HG03280 (cell line): ENCODE data around the gene GCN1.
A peak's percentile ranks its signal among the peaks of the same experiment; 100 is the strongest.
"Not testable (repeated sequence)": the region's sequence is repeated elsewhere in the genome, so short reads cannot be mapped to it uniquely, and the experiment has no call there.

ENCODE experiments used
- ATAC-seq: cut with Tn5 transposase; IDR thresholded peaks from one replicate; pipeline ENCODE4 v1.9.1; 2021; ENCODE audit warnings: mild to moderate bottlenecking, moderate library complexity; ENCODE audit not compliant: unreplicated experiment

GCN1 gene

DNA sequence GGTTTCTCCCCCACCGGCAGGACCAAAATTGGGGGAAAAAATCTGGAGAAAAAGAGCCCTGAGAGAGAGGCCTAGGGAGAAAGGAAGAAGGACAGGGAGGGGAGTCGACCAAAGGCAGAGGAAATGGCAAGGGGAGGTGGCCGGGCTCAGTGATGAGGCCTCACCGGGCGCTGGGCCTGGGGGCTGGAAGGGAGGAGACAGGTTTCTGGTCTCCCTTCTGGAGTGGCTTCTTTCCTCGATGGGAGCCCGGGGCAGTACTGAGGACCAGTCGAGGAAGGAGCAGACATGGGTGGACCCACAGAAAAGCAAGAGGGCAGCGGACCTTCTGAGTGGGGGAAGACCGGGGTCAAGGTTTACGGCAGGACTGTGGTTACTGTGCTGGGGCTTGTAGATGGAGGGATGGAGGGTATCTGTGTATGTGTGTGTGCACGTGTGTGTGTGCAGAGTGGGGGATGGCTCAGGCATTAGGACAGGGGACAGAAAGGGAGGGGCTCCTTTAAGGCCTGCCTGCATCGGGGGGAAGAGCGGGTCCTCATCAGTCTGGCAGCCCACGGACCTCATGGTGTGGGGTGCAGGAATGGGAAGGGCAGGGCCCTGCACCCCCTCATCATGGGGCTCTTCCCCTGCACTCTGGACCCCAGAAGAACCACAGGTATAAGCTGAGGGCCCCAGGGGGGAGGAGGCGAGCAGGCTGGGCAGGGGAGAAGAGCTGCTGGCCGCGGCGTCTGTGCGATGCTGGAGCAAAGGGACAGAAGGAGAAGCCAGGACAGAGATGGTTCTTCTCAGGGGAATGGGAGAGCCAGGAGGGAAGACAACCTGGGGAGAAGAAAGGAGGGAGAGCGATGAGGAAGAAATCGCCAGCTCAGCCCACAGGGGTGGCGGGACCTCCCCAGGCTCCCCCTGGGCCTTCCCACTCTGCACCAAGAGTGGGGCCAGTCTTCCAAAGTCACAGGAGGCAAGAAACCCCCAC is 21.5 kb upstream of the GCN1 start:
- no peak for ATAC-seq

DNA sequence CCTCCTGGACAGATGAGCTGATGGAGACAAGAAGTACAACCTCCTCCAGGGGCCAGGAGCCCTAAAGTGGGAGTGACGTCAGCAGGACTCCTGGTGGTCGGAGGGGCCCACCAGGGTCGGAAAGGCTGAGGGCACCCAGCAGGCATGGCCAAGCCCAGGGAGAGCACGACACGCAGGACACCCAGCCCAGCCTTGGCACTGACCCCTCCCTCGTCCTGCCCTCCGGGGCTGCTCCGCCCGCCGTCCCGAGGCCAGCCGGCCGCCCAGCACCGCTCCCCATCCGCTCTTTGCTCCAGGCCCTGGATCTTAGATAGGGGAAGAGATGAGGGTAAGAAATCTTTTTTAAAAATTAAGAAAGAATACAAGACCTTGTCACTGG is 20.8 kb upstream of the GCN1 start:
- ATAC-seq = no peak

DNA sequence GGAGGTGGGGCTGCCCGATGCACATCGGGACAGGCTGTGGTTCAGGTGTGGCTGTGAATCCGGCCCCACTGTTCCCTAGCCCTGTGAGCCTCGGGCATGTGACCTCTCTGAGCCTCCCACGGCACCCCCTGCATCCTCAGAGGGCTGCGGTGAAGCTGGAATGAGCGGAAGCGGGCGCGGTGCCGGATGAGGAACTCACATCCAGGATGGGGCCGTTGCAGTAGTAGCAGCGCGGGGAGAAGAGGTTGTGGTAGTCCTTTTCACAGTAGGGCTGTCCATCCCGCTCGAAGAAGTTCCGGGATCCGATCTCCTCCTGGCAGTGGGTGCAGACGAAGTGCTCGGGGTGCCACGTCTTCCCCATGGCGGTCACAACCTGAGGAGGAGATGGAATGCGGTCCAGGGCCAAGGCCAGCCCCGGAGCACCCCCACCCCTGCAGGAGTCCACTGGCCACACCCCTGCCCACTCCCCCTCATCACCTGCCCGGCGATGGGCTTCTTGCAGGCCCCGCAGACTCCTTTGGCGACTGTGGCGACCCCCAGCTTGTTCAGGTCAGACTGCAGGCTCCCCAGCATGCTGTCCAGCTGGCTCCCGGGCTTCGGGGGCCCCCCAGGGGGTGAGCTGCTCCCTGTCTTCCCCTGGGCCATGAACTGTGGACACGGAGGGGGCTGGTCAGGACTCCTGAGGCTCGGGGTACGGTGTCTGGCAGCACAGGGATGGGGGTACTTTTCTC is 20.3 kb upstream of the GCN1 start:
- no peak for ATAC-seq

DNA sequence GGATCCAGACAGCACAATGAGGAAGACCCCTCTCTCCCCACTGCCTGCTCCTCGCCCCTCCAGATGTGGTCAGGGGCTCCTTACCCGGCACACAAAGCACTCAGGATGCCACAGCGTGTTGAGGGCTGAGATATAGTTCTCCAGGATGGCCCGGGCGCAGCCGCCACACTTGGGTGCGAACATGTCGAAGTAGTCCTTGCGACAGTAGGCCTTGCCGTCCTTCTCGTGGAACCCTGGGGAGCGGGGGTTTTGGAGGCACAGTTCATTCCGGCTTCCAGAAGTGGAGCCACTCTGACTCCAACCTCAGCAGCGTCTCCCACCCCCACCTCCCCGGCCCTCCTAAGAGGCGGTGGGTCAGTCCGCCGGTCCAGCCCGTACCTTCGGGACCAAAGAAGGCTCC is 19.2 kb upstream of the GCN1 start:
- ATAC-seq = no peak

DNA sequence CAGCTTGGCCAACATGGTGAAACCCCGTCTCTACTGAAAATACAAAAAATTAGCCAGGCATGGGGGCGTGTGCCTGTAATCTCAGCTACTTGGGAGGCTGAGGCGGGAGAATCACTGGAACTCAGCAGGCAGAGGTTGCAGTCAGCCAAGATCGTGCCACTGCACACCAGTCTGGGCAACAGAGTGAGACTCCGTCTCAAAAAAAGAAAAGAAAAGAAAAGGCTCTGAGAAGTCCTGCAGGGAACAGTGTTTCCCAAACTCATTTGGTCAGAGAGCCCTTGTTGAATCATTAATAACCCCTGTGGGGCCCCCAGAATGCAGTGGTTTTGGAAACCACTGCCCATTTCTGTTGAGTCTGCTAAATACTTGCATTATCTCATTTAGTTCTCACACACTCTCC is 18.7 kb upstream of the GCN1 start:
- ATAC-seq = not testable (repeated sequence)

DNA sequence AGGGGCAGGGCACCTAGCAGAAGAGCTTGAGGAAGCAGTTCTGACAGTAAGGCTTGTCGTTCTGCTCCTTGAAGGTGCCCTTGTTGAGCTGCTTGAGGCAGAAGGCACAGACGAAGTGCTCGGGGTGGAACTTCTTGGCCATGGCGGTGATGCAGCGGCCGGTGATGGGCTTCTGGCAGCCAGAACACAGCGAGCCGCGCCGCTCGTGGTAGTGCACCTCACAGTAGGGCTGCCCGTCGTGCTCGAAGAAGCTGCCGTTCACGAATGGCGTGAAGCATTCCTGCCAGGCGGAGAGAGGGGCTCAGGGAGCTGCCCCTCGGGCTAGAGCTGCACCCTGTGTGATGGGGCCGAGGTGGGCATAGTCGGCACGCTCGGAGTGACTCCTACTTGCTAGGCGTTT is 17.8 kb upstream of the GCN1 start:
- ATAC-seq = no peak

DNA sequence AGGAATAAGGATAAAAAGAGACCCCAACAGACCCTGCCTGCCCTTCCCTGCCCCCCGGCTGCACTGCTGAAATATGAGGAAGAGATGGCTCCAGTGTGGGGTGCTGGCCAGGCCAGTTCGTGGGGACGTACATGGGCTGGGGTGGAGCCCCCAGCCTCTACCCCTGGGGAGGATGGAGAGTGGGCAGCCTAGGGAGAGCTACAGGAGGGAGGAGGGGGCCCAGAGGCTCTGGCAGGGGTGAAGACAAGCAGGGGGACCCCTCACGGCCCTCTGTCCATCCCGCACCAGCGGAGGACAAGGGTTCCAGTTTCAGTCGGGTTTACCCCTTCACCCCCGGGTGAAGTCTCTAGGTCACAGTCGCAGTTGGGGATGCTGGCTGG is 17.4 kb upstream of the GCN1 start:
- ATAC-seq = no peak

DNA sequence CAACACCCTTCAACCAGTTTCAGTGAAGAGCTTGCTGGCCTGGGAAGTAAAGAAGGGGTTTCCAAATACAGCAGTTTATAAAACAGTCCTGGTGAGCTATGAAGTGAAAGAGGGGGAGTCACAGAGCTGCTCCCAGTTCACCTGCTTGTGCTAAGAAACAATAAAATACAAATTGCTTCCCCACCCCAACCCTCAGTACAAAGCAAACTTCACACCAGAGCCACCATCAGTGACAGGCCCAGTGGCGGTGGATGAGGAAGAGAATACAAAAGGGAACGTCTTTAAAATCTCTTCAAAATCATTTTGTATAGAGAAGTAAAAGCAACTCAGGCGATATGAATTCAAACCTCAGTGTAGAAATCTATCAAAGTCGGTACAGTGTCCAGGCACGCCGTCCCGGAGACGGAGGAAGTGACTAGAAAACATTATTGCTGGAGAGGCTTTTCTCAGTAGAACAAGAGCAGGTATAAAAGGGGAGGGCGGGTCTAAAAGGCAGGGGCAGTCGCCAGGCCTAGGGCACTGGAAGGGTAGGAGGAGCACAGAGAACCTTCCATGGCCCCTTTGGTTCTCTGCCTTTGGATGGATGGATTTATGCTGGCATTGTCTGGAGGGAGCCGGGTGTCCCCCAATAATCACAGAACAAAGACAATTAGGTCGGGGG is 16.9 kb upstream of the GCN1 start:
- no peak for ATAC-seq

DNA sequence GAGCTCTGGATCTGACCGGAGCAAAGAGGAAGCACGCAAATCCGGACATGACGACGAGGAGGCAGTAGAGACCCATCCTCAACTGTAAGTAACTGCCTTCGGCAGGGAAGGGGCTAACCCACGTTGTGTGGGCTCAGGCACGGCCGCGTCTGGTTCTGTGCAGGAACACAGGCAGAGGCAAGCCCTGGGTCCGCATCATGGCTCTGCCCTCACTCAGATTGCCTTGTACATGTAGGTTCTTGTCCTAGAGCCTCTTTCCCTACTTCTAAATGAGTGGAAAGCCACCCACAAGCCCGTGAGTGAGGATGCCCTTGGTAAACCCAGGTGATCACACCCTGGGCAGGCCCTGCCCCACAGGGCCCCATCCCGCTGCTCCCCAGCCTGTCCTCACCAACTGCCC is 15.3 kb upstream of the GCN1 start:
- no peak for ATAC-seq

DNA sequence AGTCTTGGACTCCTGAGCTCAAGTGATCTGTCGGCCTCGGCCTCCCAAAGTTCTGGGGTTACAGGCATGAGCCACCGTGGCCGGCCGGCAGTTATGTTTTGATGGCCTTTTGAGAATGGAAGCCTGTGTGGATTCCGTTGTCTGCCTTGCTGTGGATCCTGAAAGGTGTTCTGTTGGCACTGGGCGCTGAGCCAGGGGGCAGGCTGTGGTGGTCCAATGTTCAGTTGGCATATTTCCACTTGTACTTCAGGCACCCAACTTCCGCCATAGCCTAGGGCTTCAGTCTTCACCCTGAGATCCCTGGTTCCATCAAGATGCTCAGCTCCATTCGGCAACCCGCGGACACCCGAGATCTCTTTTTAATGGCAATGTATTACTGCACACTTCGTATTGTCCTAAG is 12.7 kb upstream of the GCN1 start:
- ATAC-seq = no peak

DNA sequence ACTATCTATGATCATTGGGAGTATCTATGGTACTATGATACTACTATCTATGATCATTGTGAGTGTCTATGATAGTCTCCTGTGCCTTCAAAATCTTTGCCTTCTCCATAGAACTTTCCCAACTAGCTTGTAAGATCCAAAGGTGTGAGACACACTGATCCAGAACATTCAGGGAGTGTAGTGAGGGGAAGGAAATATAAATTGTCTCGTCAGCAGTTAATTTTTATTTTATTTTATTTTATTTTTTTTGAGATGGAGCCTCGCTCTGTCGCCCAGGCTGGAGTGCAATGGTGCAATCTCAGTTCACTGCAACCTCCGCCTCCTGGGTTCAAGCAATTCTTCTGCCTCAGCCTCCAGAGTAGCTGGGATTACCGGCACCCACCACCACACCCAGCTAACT is 12.3 kb upstream of the GCN1 start:
- ATAC-seq = not testable (repeated sequence)

DNA sequence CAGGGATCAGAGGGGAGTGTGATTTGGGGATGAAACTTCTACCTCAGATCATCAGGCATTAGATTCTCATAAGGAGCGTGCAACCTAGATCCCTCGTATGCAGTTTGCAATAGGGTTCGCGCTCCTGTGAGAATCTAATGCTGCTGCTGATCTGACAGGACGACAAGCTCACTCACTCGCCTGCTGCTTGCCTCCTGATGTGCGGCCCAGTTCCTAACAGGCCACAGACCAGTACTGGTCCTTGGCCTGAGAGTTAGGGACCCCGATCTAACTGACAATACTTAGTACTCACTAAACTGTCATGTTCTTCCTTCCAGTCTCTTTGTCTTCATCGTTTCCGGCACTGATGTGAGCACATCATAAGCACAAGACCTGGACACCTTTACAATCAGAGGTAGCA is 11.7 kb upstream of the GCN1 start:
- ATAC-seq = no peak

DNA sequence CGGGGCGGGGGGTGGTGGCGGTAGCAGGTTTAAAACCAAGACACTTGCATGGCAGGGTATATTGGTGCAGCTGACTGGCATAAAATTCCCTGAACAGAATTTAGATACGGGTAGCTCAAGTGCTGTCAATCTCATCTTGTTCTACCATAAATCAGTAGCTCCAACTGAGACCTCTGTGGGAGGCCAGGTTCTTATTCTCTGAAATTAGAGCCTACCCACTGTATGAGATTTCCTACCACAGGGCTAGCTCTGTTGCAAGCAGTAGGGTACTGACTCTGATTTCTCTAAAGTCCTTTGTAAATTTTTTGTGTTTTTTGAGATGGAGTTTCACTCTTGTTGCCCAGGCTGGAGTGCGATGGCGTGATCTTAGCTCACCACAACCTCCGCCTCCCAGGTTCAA is 9.7 kb upstream of the GCN1 start:
- ATAC-seq = no peak

DNA sequence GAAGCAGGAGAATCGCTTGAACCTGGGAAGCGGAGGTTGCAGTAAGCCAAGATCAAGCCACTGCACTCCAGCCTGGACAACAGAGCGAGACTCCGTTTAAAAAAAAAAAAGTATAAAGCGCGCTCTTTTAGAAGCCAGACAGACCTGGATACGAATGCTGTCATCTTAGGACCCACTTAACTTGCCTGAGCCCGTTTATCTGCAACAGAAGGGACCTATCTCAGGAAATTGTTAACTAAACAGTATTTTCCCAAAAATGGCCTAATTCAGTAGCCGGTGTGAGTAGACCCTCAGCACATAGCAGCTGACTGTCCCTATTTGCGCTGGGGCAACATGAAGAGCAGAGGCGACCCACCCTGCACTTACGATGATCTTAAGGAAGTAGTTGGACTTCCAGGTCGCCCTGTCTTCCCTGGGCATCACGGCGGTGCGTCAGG is 5.9 kb upstream of the GCN1 start:
- ATAC-seq = no peak

DNA sequence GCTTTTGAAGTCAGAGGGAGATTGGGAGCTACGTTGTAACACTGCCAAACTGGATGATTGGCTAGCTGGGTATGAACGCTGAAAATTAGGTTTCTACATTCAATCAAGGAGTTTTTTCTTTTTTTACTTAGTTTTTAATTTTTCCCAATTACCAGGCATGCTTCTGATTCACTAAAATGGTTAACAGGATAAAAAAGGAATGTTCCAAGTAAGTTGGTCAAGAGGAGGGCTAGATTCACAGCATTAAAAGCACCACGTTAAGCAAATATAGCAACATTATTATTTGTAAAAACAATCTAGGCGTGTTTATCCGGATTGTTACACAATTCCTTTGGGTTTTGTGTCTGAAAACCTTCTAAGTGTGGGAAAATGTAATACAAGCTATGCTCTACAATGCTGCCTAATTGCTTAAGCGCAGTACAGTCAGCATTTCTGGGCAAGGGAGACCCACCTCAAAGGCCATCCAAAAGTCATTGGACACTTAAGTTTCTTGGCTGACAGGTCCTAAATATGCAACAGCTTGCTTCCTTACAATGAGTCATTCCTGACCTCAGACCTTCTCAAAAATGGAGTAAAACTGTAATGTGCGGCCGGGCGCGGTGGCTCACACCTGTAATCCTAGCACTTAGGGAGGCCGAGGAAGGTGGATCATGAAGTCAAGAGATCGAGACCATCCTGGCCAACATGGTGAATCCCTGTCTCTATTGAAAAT is 5.2 kb upstream of the GCN1 start:
- no peak for ATAC-seq

DNA sequence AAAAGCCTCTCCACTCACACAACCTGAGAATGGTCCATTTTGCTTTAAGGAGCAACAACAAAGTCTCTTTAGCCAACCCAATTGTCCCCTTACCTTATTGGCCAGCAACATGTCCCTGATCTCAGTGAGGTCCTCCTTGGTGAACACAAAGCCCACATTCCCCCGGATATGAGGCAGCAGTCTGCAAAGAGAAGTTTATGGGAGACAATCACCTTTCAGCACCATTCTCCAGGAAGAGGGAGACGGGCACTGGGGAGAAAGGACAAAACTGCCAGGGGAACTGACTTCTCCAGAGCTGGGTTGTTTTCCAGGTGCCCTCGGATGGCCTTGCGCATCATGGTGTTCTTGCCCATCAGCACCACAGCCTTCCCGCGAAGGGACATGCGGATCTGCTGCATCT is 4.5 kb upstream of the GCN1 start:
- ATAC-seq = no peak

DNA sequence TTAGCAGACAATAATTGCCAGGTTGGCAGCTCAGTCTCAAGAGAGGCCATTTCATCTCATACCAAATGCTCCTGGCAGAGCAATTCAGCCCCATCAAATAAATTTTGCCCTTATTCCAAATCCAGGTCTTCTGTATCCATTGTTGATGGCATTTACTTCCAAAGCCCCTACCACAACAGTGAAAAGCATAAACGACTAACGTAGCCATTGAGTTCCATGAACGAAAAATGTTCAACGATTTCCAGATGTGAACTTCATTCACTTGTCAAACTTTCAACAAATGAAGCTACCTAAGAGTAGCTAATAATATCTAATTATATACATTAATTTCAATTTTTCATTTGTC is 3.0 kb upstream of the GCN1 start:
- ATAC-seq = no peak

DNA sequence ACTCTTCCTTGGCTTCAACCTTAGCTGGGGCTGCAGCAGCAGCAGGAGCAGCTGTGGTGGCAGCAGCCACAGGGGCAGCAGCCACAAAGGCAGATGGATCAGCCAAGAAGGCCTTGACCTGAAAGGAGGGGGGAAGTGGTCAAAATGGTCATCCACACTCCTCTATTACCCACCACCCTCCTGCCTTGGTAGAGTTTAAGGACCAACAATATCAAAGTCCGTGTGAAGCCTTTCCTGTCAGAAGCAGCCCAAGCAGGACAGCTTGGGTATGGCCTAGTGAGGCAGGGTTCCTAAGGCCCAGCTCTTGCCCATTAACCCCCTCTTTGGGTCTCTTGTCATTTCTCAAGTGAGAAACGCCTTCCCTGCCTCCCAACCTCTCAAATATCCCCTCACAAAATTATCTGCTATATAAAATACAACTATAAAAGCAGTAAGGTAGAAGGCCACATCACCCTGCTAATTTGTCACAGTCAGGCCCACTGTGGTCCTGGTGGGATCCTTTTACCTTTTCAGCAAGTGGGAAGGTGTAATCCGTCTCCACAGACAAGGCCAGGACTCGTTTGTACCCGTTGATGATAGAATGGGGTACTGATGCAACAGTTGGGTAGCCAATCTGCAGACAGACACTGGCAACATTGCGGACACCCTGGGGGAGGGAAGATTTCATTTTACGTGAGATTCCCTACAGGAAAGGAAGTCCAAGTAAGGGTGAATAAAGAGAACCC is 2.5 kb upstream of the GCN1 start:
- not testable (repeated sequence) for ATAC-seq

DNA sequence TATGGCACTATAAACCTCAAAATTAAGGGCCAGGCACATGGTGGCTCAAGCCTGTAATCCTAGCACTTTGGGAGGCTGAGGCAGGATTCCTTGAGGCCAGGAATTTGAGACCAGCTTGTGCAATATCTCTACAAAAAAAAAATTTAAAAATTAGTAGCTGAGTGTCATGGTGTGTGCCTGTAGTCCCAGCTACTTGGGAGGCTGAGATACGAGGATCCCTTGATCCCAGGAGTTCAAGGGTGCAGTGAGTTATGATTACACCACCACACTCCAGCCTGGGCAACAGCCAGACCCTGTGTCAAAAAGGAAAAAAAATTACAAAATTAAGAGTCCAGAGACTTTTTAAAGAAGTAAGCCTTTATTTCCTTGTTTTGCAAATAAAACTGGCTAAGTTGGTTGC is 1.8 kb upstream of the GCN1 start:
- ATAC-seq = no peak

DNA sequence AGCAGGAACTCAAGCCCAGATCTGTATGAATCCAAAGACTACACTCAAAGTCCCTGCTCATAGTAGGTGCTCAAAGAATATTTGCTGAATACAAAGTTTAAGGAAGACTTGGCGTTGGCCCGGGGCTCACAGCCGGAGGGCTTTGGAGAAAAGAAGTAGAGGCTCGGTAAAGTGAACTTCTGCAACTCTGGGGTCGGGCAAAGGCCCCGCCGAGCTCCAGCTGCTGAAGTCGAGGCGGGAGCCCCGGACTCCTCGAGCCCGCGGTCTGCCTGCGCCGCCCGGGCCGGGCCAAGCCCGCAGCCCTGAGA is 335 bp downstream of the GCN1 start:
- peak; percentile 32 for ATAC-seq

DNA sequence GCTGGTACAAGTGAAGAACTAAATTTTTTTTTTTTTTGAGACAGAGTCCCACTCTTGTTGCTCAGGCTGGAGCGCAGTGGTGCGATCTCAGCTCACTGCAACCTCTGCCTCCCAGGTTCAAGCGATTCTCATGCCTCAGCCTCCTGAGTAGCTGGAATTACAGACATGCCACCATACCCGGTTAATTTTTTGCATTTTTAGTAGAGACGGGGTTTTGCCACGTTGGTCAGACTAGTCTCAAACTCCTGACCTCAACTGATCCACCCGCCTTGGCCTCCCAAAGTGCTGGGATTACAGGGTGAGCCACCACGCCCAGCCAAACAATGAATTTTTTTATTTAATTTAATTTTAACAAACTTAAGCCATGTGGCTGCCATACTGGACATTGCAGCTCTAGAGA is 1.2 kb downstream of the GCN1 start:
- not testable (repeated sequence) for ATAC-seq
